GM21360 (cell line): Measurements from ENCODE around the gene CA11.
"Not testable (repeated sequence)": the region's sequence is repeated elsewhere in the genome, so short reads cannot be mapped to it uniquely, and the experiment has no call there.

Experiments
- ATAC-seq: cut with Tn5 transposase; IDR thresholded peaks from one replicate; pipeline ENCODE4 v1.9.1; 2021; ENCODE audit warnings: mild to moderate bottlenecking, moderate library complexity; ENCODE audit not compliant: unreplicated experiment

CA11 gene

DNA sequence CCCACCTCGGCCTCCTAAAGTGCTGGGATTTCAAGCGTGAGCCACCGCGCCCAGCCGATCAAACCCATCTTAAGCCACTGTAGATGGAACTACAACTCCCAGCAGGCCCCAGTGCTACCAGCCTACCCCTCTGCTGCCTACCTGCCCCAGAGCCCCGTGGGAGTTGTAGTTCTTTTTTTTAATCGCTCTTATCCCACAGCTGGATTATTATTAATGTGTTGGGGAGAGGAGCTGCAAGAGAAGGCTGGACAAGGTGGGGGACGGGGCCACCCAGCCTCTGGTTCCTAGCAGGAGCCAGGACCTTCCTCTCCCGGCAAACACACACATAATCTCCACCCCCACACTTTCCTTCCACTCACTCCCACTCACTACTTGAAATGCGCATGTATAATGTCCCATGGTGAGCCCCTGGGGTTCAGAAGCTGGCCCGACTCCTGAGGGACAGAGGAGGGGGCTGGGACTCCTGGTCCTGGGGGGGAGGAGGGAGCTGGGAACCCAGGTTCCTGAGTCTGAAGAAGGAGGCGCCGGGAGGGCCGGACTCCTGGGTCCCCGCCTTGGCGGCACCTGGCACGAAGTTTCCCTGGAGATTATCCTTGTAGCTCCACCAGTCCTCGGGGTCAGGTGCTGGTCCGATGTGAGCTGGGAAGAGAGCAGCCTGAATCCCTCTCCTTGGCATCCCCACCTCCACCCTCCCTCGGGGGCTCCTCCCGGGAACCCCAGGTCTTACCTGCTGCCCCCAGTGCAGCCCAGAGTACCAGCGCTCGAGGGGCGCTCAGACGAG lies 958 bp downstream of the CA11 start:
- no peak for ATAC-seq

DNA sequence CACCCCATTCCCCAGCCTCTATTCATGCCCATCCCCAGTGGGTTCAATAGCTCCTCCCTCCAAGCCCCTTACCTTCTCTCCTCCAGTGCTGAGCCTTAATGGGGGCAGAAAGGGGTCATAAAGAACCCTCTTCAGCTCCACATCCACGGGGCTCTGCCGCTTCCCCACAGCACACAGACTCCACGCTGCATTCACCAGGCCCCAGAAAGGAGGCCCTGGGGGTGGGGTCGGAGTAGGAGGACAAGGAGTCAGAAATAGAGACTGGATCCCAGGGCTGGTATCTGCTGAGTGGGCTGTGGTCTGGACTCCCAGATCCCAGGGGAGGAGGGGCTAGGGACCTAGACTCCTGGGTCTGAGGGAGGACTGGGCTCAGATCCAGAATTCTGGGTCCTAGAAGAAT lies 1.6 kb downstream of the CA11 start:
- ATAC-seq = no peak

DNA sequence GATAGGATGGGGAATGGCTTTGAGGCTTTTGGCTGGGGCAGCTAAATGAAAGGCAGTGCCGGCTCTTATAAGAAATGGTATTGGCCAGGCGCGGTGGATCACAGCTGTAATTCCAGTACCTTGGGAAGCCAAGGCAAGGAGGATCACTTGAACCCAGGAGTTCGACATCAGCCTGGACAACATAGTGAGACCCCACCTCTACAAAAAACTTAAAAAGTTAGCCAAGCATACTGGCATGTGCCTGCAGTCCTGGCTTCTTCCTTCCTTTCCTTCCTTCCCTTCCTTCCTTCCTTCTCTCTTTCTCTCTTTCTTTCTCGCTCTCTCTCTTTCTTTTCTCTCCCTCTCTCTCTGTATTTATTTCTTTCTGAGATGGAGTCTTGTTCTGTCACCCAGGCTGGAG lies 3.1 kb downstream of the CA11 start:
- ATAC-seq = no peak

DNA sequence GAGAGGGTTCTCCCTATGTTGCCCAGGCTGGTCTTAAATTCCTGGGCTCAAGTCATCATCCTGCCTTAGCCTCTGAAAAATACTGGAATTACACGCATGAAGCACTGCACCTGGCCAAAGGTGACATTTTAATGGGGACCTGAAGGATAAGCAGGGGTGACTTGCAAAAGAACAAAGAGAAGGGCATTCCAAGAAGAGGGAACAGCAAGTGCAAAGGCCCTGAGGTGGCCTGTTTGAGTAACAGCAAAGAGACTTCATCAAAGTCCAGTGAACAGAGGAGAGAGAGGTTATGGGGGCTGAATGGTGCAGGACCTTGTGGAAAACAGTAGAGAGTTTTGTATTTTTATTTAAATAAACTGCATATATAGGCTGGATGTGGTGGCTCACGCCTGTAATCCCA lies 4.1 kb downstream of the CA11 start:
- ATAC-seq = no peak

DNA sequence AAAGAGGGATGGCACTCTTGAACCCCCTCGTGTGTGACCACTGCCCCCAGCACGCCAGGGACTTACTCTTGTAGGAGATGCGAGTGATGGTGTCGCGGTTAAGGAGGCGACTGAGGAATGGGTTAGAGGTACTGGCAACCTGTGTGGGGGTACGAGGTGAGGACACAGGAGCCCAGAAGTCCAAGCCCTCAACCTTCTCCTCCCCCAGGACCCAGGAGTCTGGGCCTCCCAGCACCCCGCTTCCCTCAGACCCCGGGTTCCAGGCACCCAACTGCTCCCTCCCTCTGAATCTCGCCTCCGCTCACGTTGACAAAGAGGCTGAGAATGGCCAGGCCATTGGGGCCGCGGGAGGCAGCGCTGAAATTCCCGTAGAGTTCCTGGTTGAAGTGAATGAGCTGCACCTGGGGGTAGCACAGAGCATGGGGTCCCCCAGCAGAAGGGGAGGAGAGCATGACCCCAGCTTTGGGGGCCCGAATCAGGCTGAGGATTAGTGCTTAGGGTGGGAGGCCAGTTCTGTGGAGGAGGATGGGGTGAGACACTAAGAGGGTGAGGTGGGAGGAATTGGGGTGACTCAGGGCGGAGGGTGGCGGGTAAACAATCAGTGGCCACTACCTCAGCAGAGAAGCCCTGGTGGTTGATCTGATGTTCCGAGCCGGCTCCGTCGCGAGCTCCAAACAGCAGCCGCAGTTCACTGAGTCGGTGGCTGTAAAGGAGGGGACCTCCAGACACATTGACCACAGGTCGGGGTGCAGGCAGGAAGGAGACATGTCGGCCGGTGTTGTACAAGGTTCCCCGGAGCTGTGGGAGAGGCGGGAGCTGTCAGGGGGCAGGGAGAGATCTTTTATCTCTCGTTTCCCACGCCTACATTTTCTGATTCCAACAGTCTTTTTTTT lies 6.3 kb downstream of the CA11 start:
- ATAC-seq = no peak

DNA sequence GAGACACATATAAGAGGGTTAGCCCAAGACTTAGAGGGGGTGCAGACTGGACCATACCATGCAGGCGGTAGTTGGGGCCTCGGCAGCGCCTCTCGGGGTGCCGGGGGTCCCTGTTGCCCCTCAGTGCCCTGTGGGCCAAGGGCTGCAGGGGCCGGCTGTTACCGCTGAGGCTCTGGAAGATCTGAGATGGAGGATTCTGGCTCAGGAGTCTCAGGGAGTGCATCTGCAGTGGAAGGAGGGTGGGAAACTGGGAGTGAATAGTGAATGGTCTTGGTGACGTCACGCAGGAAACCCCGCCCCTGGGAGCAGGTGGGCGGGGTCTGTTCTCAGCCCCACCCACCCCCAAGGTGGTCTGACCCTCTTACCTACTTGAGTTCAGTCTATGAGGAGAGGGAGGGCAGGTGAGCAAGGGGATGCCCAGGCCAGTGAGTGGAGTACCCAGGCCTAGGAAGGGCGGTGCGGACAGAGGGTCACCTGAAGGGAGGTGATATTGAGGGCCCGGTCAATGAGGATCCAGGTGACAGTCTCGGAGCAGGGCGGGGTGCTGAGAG lies 7.1 kb downstream of the CA11 start:
- no peak for ATAC-seq

DNA sequence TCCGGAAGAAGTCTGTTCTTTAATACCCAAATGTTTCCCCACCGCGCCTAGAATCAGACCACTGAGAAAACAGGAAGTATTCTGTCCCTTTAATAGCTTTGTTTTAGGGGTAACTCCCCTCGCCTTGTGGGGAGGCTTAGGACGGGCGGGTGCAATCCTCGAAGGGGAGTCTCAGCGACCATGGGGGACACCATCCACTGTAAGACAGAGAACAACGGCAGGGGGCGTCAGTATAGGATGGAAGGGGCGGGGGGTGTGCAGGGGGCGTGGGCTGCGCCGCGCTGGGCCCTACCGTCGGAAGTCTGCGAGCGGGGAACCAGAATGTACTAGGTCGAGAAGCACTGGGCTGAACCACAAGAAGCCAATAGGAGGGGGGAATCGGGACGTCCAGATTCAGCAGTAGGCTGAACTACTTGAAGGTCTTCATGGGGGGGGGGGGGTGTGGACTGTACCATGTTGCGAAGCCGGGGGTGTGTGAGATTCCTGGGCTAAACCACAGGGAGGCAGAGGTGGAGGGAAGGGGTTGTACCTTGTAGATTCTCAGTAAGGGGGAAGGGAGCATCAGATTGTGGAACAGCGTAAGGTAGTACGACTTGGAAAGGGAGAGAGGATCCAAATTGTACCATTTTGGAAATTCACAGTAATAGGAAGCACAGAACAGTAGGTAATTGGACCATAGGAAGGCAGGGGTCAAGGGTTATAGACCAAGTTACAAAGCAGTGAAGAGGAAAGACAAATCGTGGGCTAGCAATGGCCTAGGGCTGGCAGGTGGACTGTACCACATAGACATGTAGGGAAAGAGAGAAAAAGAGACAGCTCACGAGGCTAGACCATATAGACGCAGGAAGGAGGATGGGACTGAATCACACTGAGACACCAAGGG lies 7.8 kb downstream of the CA11 start:
- ATAC-seq = no peak

DNA sequence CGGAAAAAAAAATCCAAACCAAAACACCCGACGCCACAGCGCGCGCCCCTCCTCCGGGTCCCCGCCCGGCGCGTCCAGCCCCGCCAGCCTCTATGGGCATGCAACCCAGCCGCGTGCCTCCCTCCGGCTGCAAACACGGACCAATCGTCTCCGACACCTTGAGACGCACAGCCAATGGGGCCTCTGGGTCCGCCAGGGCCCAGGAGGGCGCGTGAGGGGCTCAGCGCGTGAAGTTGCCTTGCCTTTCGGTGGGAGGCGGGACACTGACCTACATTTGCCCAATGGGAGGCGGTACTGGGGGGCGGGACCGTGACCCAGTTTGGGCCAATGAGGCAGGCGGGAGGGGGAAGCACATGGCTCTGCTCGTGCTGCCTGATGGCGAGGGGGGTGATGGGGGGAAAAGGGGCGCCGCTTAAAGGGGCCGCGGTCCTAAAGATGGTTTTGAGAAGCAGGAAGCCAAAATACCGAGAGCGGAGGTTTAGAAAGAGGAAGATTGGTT lies 8.5 kb downstream of the CA11 start:
- ATAC-seq = peak; percentile 65

DNA sequence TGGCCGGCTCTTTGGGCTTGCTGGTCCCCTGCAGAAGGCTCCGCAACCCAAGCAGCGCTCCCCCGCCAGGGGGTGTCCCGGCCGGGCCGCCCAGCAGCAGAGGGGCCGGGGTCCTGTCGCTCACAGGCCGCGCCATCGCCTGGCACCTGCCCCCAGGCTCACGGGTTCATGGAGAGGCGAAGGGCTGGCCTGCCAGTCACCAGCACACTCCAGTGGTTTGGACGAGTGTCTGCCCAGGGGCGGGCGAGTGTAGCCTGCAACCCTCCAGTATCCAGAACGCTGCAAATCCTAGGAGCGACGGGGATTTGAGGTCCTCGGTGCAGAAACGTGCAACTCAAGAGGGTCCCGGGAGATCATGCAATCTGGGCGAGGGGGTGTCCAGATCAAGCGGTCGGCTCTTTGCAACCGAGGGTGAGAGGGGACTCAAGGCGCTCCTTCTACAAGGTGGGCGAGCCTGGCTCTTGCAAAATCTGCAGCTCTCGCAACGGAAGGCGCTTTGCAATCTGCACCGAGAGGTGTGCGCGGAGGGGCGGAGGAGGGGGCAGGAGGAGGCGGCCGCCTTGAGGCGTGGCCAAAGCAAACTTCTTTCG lies 9.0 kb downstream of the CA11 start, which contains the start of gene DBP:
Gene DBP, minus strand, starts transcription at position 521 of the 590 bp plus-strand sequence. Its CDS starts 385 bp downstream, at position 136.
- no peak for ATAC-seq

DNA sequence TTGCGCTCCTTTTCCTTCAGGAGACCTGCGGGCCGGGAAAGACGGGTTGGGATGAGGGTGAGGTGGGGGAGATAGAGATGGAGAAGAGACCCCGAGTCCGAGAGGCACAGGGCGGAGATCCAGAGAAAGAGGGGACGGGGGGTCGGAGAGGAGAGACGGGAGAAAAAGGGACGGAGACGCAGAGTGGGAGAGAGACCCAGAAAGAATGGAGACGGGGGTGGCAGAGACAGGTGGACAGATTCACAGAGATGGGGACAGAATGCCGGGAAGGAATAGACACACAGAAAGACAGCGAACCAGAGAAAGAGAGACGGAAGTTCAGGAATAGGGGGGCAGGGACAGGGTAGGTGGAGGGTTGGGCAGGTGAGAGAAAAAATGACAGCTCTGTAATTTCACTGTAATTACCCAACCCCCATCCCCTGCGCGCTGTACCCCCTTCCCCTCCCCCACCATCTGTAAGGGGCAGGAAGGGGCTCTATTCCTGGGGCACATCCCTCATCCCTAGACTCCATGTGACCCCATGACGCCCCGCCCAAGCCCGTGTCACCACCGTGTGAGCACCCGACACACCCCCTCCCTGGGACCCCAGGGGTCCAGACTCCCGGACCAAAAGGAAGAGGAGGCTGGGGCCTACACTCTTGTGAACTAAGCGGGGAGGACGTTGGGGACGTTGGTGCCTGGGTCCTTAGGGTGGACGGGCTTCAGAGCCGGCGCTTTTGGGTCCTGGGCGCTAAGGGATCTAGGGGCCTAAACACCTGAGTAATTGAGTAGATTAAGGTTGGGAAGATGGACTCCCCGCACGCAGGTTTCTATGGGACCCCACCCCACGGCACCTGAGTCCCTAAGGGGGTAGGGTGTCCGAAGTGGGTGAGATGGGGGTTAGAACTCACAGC lies 9.8 kb downstream of the CA11 start:
- ATAC-seq = no peak

DNA sequence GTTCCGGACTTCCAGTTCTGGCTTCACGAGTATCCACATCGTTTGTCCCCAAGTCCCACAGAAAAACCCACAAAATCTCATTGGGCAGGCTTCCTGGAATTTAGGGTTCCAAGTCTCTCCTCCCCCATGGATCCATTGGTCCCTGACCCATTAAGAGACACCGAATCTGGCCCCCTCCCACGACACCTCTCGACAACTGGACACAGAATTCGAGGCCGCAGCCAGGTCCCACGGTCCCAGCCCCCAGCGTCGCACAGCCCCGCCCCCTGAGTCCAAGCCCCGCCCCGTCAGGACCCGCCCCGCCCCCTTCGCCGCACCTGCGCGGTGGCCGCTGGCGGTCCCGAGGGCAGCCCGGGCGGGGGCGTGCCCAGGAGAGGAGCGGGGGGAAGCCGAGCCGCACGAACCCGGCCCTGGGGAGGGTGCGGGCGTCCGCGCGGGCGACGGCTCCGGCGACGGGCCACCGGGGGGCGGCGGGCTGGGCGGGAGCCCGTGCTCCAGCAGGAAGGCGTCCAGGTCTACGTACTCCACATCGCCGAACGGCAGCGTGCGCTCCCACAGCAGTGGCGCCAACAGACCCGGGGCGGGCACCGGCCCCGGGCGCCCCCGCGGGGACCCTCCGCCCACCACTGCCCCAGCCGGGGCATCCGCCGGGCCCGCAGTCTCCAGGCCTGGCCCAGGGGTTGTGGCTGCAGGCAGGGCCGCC lies 10.6 kb downstream of the CA11 start:
- no peak for ATAC-seq

DNA sequence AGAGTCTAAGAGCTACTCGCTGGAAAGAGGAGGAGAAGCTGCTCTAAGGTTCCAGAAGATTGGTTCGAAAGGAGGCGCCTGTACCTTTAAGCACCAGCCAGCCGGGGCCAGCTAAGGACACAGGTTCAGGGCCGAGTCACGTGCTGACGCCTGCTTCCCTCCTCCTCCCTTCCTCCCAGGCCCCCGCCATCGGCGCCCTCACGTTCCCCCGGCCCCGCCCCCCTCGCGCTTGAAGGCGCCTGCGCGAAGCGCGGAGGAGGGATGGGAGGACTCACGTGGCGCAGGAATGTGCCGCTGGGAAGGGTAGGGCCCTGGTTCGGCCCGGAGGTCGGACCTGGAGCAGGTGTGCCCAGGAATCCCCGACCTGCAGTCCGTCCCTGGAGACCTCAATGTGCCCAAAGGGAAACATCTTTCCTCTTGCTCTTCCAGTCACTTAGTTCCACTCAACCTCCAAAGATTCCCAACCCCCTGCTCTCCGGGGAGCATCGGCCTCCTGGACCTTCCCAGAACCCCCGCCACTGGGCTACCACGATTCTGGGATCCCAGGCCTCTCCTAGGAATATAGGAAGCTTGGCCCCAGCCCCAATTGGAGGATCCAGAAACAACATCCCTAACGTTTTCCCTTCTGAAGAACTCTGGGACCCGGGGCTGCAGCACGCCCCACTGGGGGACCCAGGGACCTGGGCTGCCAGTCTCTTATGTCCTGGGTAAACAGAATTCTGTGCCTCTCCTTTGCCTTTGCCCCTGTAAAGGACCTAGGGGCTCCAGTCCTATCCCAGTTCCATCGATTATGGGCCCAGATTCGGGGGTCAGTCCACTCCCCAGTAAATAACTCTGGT lies 11.3 kb downstream of the CA11 start:
- ATAC-seq = no peak

DNA sequence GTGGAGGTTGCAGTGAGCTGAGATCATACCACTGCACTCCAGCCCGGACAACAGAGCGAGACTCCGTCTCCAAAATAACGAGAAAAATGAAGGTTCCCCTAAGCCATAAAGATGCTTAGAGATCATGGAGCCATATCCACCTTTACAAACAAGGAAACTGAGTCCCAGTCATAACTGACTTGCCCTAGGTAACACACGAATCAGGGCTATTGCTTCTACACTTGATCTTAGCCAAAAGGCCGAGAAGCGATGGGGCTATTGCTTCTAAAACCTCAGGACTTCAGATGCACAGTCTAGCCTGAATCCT lies 12.0 kb downstream of the CA11 start:
- no peak for ATAC-seq

DNA sequence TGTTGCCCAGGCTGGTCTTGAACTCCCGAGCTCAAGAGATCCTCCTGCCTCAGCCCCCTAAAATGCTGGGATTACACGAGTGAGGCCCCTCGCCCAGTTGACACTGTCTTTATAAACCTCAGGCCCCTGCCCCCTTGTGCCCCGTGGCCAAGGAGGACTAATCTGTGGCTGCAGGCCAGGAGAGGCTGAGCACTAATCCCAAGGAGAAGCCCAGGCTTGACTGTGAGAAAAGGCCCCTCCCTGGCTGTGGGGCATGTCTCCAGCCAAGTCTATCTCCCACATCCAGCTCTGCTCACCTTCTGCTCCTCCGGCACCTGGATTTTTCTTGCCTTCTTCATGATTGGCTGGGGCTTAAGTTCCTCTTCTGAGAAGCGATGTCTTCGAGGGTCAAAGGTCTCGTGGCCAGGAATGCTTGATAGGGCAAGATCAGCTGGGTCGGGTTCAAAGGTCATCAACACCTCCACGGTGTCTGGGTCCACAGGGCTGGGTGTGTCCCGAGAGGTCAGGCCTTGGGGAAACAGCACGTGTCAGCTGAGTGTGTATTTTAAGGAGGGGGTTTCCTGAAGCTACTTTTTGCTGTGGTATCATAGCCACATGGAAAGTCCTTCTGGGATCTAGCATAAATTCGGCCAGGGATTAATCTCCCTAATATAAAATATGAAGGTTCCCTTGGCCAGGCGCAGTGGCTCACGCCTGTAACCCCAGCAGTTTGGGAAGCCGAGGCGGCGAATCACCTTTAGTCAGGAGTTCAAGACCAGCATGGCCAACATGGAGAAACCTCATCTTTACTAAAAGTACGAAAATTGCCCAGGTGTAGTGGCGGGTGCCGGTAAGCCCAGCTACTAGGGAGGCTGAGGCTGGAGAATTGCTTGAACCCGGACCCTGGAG lies 12.6 kb downstream of the CA11 start:
- ATAC-seq = no peak

DNA sequence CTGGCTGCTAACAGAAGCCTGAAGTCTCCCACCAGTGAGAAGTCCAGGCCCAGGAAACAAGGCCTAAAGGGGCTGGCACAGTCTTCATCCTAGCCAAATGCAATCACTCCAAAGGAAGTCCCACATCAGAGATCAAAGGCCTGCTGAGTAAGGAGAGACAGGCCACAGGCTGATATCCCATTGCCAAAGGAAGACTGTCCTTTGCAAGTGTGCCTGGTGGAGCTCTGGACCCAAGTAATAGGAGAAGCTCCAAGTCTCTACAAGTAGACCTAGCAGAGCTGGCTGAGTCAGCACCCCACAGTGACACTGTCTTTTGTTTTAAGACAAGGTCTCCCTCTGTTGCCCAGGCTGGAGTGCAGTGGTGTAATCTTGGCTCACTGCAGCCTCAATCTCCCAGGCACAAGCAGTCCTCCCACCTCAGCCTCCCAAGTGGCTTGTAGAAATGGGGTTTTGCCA lies 13.3 kb downstream of the CA11 start:
- no peak for ATAC-seq

DNA sequence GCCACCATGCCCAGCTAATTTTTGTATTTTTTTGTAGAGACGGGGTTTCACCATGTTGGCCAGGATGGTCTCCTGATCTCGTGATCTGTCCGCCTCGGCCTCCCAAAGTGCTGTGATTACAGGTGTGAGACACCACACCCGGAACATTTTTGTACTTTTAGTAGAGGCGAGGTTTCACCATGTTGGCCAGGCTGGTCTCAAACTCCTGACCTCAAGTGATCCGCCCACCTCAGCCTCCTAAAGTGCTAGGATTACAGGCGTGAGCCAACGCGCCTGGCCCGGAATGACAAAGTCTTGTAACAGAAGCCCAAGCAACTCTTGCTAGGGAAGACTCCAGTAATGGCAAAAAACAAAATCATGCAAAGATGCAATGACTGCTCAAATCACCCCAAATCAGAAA lies 13.7 kb downstream of the CA11 start:
- not testable (repeated sequence) for ATAC-seq

DNA sequence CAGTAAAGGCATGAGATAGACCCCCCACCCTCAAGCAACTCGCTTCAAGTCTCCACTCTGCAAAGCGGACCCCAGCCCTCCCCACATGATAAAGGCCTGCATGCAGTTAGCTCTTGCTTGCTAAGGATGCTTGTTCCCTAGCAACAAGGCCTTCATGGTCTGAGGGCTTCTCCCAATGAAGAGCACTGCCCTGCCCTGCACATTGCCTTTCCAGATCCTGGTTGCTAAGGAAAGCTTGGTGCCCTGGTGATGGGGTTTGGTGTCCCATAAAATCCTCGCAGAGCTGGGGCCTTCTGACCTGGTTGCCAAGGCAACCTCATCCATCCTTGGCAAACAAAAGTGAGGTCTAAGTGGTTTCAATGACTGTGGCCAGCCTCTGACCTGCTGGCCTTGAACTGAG lies 14.8 kb downstream of the CA11 start:
- ATAC-seq = no peak
